Lung (tissue), 12 donors: ENCODE results near the gene SARDH. TPM values are rescaled to one million over a fixed set of nuclear protein-coding genes. Genes with fewer than 3 reads are reported as not detected.
A peak's percentile ranks its signal among the peaks of the same experiment; 100 is the strongest.

Experiments used
- ATAC-seq: fragments of 200-7000 bp; cut with Tn5 transposase; one replicate; pipeline ENCODE4 v1.9.1; 2020; ENCODE audit warnings: moderate number of reproducible peaks; ENCODE audit not compliant: insufficient read depth, low FRiP score
- DNase-seq, 3 donors: peaks; one replicate each; pipeline ENCODE4 v3.0.0-alpha.2; 2013 to 2017
- H3K27ac ChIP-seq, 2 donors: one replicate each; pipeline ENCODE4 v1.5.1; 2013; ENCODE audit warnings: mild to moderate bottlenecking in 2 of 2, moderate library complexity in 2 of 2, control low read depth in 1 of 2, inconsistent platforms in 1 of 2, low read depth in 1 of 2, low read length in 1 of 2
- H3K27me3 ChIP-seq, 3 donors: one replicate each; pipeline ENCODE4 v1.5.1; 2013; ENCODE audit warnings: low read length in 2 of 3; ENCODE audit not compliant: control insufficient read depth in 3 of 3, insufficient read depth in 3 of 3
- H3K36me3 ChIP-seq, 4 donors: one replicate each; pipeline ENCODE4 v1.5.1; 2013; ENCODE audit warnings: low read length in 4 of 4, mild to moderate bottlenecking in 1 of 4, moderate library complexity in 1 of 4; ENCODE audit not compliant: control insufficient read depth in 4 of 4, insufficient read depth in 4 of 4
- H3K4me1 ChIP-seq, 5 donors: one replicate each; pipeline ENCODE4 v1.5.1; 2013; ENCODE audit warnings: low read length in 5 of 5, mild to moderate bottlenecking in 2 of 5, moderate library complexity in 1 of 5; ENCODE audit not compliant: control insufficient read depth in 5 of 5, insufficient read depth in 5 of 5
- H3K4me3 ChIP-seq: one replicate; pipeline ENCODE4 v1.5.1; 2013; ENCODE audit warnings: mild to moderate bottlenecking, control low read depth, moderate library complexity
- H3K9ac ChIP-seq, 2 donors: one replicate each; pipeline ENCODE4 v1.5.1; 2013; ENCODE audit warnings: low read length in 2 of 2, control low read depth in 1 of 2; ENCODE audit not compliant: insufficient read depth in 1 of 2
- H3K9me3 ChIP-seq, 4 donors: one replicate each; pipeline ENCODE4 v1.5.1; 2013; ENCODE audit warnings: low read length in 3 of 4, mild to moderate bottlenecking in 1 of 4, moderate library complexity in 1 of 4; ENCODE audit not compliant: control insufficient read depth in 4 of 4, insufficient read depth in 3 of 4
- CTCF ChIP-seq: IDR thresholded peaks from 2 replicates; pipeline ENCODE4 v1.5.1; 2012; ENCODE audit warnings: mild to moderate bottlenecking; ENCODE audit errors: control extremely low read depth, extremely low read depth
- WGBS, 2 donors: extraction: QIAGEN DNeasy Blood & Tissue Kit; methylation state at CpG; one replicate each; pipeline ENCODE4 v1.1.7; 2013; 5-methylcytosine and 5-hydroxymethylcytosine counted together
- polyA plus RNA-seq, 2 donors: library from polyadenylated mRNA; stranded (reverse); fragments of 200-250 nt; gene quantifications; one replicate each; pipeline ENCODE4 v1.2.1, GENCODE V29; 2013
- total RNA-seq, 2 donors: library from RNA; depleted of rRNA in 1 of 2; stranded (reverse); fragments of >200 nt in 1 of 2; gene quantifications; one replicate each; pipeline ENCODE4 v1.2.1, GENCODE V29; 2014 to 2021
- donor health status: control.
- donor health status: control.
- donor health status: Bipolar disorder and iron deficiency.
- donor health status: healthy.
- donor health status: DM: yes; HTN: yes; CAD: no.

Gene SARDH
- total and polyA plus RNA-seq, 4 donors: 1.8 to 8.4 (median 4.7) TPM

- no peaks in the 10 kb centered on the region for H3K9me3 ChIP-seq
- peak in 1 of 3 donors; percentile 10 for DNase-seq
- no peak for TF ChIP-seq CTCF
- H3K27ac ChIP-seq: no peak overlapping the region
- no peaks in the 10 kb centered on the region for H3K27me3 ChIP-seq
- H3K9ac ChIP-seq: no peak overlapping the region
- no peak overlapping the region for H3K4me3 ChIP-seq
- H3K4me1 ChIP-seq: peaks cover 0 to 31% (median 16%) of the 10 kb centered on the region in 5 donors
- H3K36me3 ChIP-seq: peaks cover 0 to 4% (median 0%) of the 10 kb centered on the region in 4 donors
- ATAC-seq: no peak
- WGBS, 2 donors: 91 to 92% methylated on average over 30 of the region's 30 CpGs
These were observed 29.7 kb downstream of the SARDH start for GRCh38 chr9:133708246-133709014.

GRCh38 chr9:133707763-133708245 is 30.3 kb downstream of the SARDH start:
- DNase-seq (peak in 1 of 3 donors; percentile 14), ATAC-seq (no peak)
- H3K4me3 ChIP-seq: no peak overlapping the region
- H3K27ac ChIP-seq: peak overlapping the region in 1 of 2 donors; percentile 34
- TF ChIP-seq CTCF: no peak
- H3K4me1 ChIP-seq: peaks cover 0 to 37% (median 16%) of the 10 kb centered on the region in 5 donors
- no peak overlapping the region for H3K9ac ChIP-seq
- H3K36me3 ChIP-seq: peaks cover 0 to 4% (median 0%) of the 10 kb centered on the region in 4 donors
- H3K27me3 ChIP-seq: no peaks in the 10 kb centered on the region
- 88% methylated on average over 15 of the region's 15 CpGs for WGBS, 2 donors
- H3K9me3 ChIP-seq: no peaks in the 10 kb centered on the region

DNA sequence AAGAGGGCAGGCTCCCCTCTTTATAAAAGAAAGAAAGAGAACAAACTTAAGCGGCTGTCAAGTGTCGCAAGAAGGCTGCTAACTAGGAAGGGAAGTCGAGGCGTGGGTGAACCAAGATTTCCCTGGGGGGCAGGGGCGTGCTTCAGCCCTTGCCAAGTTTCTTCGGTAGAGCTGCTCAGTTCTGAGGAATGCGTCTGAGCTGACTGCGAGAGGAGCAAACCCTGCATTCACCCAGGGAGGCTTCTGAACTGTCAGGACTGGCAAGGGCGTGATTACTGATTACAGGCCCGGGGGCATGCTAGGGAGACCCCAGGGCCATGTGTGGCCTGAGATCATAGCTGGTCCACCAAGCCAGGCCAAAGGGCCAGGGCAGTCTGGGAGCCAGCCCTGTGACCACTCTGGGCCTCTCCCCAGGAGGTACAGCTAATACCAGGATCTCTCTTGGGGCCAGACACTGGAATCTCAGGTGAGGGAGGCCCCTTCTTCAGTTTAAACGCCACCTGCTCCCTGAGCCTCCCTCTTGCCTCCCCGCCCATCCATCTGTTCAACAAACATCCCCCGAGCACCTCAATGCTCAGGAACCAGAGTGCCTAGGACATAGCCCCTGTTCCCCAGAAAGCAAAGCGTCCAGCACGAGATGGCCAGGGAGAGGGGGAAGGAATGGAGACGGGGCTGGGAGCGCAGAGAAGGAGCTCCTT is 30.9 kb downstream of the SARDH start:
- peak overlapping the region in 1 of 2 donors; percentile 34 for H3K27ac ChIP-seq
- no peak overlapping the region for H3K4me3 ChIP-seq
- WGBS, 2 donors: 64 to 66% methylated on average over 17 of the region's 17 CpGs
- TF ChIP-seq CTCF: no peak
- H3K4me1 ChIP-seq: peaks cover 0 to 43% (median 16%) of the 10 kb centered on the region in 5 donors
- H3K27me3 ChIP-seq: no peaks in the 10 kb centered on the region
- ATAC-seq (no peak), DNase-seq (peak; percentile 60 to 75 (median 68))
- peaks cover 0 to 4% (median 0%) of the 10 kb centered on the region in 4 donors for H3K36me3 ChIP-seq
- H3K9me3 ChIP-seq: no peaks in the 10 kb centered on the region
- peak overlapping the region in 1 of 2 donors; percentile 17 for H3K9ac ChIP-seq
